Vagina (tissue), 2 donors: ENCODE data around the gene SLC25A26.

Experiments
- POLR2A ChIP-seq, 2 donors: fragments of 450-650 bp; IDR thresholded peaks; one replicate each; pipeline ENCODE4 v1.6.1; 2017; ENCODE audit warnings: antibody characterized with exemption in 2 of 2, mild to moderate bottlenecking in 2 of 2, moderate library complexity in 2 of 2
- POLR2AphosphoS5 ChIP-seq, 2 donors: sonication (generic); formaldehyde crosslinking; IDR thresholded peaks; one replicate each; pipeline ENCODE4 v1.9.0; 2017; ENCODE audit warnings: antibody characterized with exemption in 2 of 2, mild to moderate bottlenecking in 2 of 2, low read depth in 1 of 2; ENCODE audit not compliant: insufficient read depth in 1 of 2
- TF ChIP-seq, protein P1 (sequence below), 3 experiments: fragments of 450-650 bp in 2 of 3; fragments of 200-600 bp in 1 of 3; sonication (generic) in 1 of 3; IDR thresholded peaks; one replicate each; pipeline ENCODE4 v1.5.1; 2017 to 2019; ENCODE audit warnings: antibody characterized with exemption in 3 of 3, mild to moderate bottlenecking in 2 of 3, moderate library complexity in 2 of 3

DNA sequence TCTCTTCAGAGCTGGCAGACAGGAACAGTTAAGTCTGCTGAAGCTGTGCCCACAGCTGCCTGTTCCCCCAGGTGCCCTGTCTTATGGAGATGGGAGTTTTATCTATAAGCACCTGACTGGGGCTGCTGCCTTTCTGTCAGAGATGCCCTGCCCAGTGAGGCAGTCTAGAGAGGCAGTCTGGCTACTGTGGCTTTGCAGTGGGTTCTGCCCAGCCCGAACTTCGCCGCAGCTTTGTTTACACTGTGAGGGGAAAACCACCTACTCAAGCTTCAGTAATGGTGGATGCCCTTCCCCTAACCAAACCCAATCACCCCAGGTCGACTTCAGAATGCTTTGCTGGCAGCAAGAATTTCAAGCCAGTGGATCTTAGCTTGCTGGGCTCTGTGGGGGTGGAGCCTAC is 91.2 kb downstream of the SLC25A26 start:
- TF ChIP-seq, protein P1, sequence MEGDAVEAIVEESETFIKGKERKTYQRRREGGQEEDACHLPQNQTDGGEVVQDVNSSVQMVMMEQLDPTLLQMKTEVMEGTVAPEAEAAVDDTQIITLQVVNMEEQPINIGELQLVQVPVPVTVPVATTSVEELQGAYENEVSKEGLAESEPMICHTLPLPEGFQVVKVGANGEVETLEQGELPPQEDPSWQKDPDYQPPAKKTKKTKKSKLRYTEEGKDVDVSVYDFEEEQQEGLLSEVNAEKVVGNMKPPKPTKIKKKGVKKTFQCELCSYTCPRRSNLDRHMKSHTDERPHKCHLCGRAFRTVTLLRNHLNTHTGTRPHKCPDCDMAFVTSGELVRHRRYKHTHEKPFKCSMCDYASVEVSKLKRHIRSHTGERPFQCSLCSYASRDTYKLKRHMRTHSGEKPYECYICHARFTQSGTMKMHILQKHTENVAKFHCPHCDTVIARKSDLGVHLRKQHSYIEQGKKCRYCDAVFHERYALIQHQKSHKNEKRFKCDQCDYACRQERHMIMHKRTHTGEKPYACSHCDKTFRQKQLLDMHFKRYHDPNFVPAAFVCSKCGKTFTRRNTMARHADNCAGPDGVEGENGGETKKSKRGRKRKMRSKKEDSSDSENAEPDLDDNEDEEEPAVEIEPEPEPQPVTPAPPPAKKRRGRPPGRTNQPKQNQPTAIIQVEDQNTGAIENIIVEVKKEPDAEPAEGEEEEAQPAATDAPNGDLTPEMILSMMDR (IDR thresholded peaks at IDR 0.05): no peak
- TF ChIP-seq POLR2A (IDR thresholded peaks at IDR 0.05) (no peak), POLR2AphosphoS5 (IDR thresholded peaks at IDR 0.05; ENCODE audit: insufficient read depth in 1 of 2, low read depth in 1 of 2) (no peak)
